Limb (tissue), 2 donors: ENCODE data around the gene IFI27.
"Not testable (repeated sequence)": the region's sequence is repeated elsewhere in the genome, so short reads cannot be mapped to it uniquely, and the experiment has no call there.

Experiments
- DNase-seq, 2 donors: peaks; one replicate each; pipeline ENCODE4 v3.0.0-alpha.2; 2016; ENCODE audit errors: extremely low spot score in 2 of 2

Gene IFI27

GRCh38 chr14:94152676-94153075 lies 42.1 kb downstream of the IFI27 start:
- no peak for DNase-seq

GRCh38 chr14:94153750-94154342 lies 43.3 kb downstream of the IFI27 start:
- no peak for DNase-seq

- not testable (repeated sequence) for DNase-seq
Observed at GRCh38 chr14:94156143-94156542, 45.6 kb downstream of the IFI27 start.

- no peak for DNase-seq
Observed at GRCh38 chr14:94157197-94157596, 46.7 kb downstream of the IFI27 start.

- DNase-seq: no peak
Observed at GRCh38 chr14:94158239-94158883, 47.8 kb downstream of the IFI27 start.

GRCh38 chr14:94161058-94161457 lies 50.5 kb downstream of the IFI27 start:
- no peak for DNase-seq

GRCh38 chr14:94161981-94162380 lies 51.4 kb downstream of the IFI27 start:
- no peak for DNase-seq

- no peak for DNase-seq
Observed at GRCh38 chr14:94162466-94162865, 51.9 kb downstream of the IFI27 start.

GRCh38 chr14:94163796-94164195 lies 53.3 kb downstream of the IFI27 start:
- DNase-seq: no peak

GRCh38 chr14:94164685-94165431 lies 54.3 kb downstream of the IFI27 start:
- DNase-seq: peak in 1 of 2 donors; percentile 56

- no peak for DNase-seq
Observed at GRCh38 chr14:94165744-94166143, 55.2 kb downstream of the IFI27 start.
